HG02642 (cell line): ENCODE data around the gene MRPL42.
"Not testable (repeated sequence)": the region's sequence is repeated elsewhere in the genome, so short reads cannot be mapped to it uniquely, and the experiment has no call there.

Experiments used
- ATAC-seq: cut with Tn5 transposase; IDR thresholded peaks from one replicate; pipeline ENCODE4 v1.9.1; 2021; ENCODE audit warnings: mild to moderate bottlenecking; ENCODE audit not compliant: unreplicated experiment, poor library complexity

Gene MRPL42

DNA sequence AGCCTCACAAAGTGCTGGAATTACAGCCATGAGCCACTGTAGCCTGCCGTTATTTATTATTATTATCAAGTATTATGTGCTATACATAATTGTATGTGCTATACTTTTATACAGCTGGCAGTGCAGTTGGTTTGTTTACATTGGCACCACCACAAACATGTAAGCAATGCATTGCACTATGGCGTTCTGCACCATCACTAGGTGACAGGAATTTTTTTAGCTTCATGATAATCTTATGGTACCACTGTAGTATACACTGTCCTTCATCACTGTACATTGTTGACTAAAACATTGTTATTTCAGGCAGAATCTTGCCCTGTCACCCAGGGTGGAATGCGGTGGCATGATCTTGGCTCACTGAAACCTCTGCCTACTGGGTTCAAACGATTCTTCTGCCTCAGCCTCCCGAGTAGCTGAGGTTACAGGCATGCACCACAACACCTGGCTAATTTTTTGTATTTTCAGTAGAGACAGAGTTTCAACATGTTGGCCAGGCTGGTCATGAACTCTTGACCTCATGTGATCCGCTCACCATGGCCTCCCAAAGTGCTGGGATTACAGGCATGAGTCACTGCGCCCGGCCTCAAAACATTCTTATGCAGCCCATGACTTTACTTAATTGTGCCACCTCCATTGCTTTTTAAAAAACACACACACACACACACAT, 17.1 kb downstream of the MRPL42 start:
- no peak for ATAC-seq

DNA sequence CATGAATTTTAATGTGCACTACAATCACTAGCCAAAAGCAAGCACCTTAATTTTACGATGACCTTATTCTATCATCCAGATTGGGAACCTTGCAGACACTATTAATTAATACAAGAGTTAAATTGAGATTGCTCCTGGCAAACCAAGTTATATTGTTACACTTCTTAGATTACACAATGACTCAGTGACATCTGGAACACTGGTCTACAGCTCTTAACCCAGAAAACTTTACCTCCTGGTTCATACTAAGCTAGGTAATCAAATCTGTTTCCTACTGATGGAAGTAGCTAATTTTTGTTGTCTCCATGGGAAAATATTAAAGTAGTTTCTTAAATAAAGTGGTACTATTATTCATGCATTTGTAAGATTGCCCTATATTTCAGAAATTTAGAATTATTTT, 25.5 kb downstream of the MRPL42 start:
- ATAC-seq: not testable (repeated sequence)

DNA sequence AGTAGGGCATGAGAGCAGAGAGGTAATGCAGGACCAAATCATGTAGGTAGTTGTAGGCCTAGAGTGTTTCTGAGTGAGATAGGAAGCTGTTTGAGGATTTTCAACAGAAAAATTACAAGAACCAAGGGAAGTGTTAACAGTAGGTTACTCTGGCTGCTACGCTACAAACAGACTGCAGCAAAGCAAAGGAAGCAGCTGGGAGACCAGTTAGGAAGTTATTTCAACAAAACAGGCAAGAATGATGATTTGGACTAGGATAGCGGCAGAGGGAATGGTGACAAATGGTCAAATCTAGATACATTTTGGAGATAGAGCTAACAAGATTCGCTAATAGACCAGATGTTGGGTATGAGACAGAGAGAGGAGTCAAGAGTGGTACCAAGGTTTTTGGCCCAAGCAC, 26.8 kb downstream of the MRPL42 start:
- ATAC-seq: no peak

DNA sequence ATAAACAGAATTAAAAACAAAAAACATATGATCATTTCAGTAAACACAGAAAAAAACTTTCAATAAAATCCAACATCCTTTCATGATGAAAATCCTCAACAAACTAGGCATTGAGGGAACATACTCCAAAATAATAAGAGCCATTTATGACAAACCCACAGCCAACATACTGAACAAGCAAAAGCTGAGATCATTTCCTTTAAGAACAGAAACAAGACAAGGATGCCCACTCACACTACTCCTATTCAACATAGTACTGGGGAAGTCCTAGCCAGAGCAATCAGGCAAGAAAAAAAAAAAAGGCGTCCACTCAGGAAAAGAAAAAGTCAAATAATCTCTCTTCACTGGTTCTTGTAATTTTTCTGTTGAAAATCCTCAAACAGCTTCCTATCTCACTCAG, 30.1 kb downstream of the MRPL42 start:
- ATAC-seq: no peak

DNA sequence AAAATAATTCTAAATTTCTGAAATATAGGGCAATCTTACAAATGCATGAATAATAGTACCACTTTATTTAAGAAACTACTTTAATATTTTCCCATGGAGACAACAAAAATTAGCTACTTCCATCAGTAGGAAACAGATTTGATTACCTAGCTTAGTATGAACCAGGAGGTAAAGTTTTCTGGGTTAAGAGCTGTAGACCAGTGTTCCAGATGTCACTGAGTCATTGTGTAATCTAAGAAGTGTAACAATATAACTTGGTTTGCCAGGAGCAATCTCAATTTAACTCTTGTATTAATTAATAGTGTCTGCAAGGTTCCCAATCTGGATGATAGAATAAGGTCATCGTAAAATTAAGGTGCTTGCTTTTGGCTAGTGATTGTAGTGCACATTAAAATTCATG, 31.5 kb downstream of the MRPL42 start:
- not testable (repeated sequence) for ATAC-seq

DNA sequence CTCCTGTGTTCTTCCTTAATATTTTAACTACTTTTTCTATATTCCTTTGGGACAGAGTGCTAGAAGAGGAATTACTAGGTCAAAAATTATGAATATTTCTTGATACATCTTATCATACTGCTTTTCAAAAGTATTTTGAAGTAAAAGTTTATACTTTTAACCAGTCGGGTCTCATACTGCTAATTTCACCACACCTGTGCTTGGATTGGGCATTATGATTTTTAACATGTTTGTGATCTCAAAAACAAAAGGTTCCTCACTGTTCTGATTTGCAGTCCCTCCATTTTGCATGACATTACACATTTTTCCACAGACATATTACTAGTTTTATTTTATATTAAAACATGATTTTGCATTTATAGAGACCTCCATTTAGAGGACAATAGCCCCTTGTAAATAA, 32.9 kb downstream of the MRPL42 start:
- ATAC-seq: no peak

DNA sequence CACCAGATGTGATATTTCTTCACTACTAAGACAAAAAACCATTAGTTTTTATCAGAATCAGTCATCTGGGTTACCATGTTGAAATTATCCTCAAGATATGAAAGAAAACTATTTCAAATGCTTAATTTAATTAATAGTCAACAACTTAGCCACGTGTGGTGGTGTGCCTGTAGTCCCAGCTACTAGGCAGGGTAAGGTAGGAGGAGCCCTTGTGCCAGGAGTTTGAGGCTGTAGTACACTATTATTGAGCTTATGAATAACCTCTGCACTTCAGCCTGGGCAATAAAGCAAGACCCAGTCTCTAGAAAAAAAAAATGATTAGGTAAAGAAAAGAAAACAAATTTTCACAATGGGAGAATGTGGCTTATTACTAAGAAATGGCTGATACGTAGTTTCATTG, 33.4 kb downstream of the MRPL42 start:
- ATAC-seq: no peak

DNA sequence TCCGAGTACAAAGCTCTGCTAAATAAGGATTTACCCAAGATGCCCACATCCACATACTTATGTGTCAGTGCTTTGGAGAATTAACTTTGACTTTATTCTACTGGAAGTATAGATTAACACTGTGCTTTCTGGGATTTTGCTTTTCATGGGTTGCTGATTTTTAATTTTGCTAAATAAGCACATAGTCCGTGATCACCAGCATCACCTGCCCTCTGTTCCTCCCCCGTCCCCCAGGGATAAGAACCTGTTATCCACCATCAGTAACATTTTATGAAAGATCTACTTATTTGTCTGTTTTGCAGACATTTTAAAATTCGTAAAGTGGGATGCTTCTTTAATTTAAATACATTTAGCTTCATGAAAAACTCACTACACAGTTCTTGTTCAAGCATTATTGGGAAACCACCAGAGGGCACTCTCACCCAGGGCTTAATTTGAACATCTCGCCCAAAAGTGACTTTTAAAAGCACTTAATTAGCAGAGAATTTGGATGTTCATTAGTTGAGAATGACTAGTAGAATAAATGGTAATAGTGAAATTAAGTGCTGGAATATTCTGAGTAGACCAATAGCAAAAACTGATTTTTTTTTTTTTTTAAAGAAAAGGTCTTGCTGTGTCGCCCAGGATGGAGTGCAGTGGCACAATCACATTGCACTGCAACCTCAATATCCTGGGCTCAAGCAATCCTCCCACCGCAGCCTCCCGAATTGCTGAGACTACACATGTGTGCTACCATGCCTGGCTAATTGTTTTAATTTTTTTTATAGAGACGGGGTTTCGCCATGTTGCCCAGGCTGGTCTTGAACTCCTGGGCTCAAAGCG, 35.7 kb downstream of the MRPL42 start:
- no peak for ATAC-seq

DNA sequence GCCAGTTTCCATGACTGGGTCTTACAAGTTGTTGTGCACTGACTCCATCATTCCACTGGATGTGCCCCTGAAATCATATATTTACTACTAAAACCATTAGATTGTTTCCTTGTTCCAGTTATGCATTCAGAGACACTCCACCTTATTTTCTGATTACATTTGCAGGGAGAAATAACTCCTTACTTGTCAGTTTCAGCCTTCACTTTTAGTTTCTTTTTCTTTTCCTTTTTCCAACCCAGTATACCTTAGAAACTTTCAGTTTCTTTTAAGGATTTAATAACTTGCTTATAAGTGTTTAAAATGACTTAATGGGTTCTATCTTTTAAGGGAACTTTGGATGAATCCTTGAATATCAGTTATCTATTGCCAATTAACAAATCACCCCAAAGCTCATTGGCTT, 39.9 kb downstream of the MRPL42 start:
- ATAC-seq: no peak

DNA sequence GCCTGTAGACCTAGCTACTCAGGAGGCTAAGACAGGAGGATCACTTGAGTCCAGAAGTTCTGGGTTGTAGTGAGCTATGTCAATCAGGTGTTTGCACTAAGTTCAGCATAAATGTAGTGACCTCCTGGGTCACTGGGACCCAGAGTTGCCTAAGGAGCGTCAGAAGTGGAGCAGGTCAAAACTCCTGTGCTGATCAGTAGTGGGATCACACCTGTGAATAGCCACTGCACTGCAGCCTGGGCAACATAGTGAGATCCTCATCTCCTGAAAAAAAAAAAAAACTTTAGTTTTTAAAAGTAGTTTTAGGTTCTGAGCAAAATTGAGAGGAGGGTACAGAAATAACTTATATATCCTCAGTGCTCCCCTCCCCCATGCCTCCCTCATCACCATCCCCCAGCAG, 42.2 kb downstream of the MRPL42 start:
- ATAC-seq: no peak

DNA sequence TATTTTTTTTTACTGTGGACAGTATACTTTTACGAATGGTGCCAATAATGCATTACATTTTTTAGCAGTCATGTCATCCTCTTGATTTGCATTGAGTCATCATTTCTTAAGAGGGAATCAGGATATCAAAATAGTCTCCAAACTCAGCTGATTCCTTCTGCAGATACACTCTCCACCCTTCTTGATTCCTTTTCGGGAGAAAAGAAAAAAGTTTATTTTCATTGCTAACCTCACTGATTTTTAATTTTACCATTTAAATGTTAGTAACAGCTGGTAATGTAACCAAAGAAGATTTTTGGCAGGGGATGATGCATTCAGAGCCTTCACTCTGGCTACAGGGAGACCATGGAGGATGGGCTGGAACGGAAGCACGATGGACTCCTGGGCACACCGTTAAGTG, 47.5 kb downstream of the MRPL42 start:
- ATAC-seq: no peak

DNA sequence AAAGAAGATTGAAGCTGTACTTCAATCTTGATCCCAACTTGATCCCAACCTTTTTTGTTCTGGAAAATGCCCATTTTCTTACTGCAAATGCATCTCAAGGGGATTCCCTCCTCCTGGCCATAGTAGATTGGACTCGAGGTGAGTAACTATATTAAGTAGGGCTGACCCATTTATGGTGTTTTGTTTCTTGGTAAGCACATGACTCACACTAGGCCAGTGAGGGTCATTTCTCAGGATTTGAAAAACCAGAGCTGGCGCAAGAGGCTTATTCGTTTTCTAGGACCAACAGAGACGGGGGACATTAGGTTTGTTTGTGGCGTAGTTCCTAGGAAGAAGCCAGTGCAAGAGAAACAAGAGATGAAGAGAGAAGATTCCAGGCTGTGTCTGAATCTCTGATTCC, 51.4 kb downstream of the MRPL42 start:
- no peak for ATAC-seq

DNA sequence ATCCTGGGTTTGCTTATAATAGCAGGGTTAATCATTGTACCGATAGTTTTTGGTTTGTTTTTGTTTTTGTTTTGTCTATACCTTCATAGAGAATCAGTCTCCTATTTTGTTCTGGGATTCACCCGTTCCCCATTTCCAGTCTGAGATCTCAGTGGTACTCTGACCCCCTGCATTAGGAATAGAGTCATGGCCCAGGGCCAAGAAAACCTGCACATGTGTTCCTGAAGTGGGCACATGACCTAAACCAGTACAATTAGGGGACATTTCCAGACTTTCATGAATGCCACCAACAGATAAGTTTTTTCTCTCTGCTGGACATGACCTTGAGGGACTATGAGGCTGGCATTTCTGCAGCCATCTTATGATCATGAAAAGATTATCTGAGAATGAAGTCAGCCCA, 52.5 kb downstream of the MRPL42 start:
- ATAC-seq: no peak

DNA sequence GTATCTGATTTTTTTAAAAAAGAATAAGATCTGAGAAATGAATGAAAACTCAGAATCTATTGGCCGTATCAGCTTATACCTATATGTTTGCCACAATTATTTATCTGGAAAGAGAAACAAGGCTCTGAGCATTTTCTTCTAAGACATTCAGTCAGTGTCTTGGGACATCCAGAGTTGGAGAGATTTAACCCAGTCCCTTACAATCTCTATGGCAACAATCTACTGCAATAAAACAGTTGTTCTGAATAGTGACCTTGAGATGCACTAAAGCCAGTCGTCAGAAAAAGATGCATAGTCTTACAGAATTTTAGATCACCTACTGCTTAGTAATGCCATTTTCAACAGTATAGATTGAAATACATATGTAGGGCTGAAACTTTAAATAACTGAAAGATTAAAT, 53.1 kb downstream of the MRPL42 start:
- no peak for ATAC-seq

DNA sequence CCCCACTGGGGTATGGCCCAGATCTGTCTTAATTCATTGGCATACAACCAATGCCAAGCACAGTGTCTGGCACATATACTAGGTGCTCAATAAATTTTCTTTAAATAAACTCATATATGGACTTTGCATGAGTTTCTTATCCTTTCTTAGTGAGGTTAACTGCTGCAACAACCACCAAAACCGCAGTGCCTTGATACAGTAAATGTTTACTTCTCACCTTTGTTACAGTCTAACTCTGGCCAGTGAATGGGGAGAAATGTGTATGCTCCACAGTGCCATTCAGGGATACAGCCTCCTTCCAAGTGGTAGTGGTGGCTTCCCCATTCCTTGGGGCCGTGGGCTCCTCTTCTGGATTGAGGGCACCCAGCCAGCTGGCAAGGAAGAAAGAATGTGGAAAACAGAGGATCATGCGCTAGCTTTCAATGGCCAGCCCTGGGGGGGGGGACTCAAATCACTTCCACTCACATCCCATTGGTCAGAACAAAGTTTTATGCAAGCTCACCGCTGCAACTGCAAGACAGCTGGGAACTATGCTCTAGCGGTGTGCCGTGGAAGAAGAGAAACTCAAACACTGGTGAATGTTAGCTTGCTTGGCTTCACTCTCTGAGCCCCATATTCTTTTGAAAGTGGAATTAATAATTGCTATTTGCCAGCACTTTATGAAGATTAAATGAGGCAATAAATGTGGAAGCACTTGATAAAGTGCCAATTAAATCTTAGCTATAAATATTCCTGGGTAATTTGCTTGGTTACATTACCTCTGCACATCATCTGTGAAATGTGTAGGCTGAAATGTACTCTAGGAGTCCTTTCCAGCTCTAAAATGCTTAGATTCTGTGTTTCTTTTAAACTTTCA, 54.1 kb downstream of the MRPL42 start:
- ATAC-seq: no peak

DNA sequence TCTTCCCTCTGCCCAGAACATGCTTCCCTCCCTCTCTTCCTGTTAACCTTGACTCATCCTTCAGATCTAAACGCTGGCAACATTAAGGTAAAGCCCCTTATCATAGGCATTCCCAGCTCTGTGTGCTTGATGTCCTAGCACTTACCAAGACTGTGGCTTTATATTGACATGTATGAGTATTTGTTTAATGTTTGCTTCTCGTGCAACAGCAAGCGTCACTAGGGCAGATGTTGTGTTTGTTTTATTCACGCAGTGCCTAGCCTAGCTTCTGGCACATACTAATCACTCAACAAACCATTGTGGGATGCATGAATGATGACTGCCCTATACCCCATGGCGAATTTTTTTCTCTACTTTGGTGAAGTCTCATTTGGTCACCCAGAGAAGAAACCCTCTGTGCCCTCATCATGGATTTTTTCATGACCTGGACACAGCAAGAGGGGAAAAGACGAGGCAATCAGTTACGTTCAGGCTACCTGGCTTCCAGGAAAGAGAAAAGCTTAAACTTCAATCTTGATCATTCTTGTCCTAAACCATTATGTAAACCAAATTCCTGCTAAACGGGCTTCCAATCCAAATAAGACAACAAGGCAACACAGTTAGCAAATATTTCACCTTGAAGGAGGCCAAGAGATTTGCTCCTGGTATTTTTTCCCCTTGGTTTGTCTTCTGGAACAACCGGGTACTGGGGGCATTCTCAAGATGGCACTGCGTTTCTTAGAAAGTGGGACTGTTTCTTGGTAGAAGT, 57.2 kb downstream of the MRPL42 start:
- no peak for ATAC-seq

DNA sequence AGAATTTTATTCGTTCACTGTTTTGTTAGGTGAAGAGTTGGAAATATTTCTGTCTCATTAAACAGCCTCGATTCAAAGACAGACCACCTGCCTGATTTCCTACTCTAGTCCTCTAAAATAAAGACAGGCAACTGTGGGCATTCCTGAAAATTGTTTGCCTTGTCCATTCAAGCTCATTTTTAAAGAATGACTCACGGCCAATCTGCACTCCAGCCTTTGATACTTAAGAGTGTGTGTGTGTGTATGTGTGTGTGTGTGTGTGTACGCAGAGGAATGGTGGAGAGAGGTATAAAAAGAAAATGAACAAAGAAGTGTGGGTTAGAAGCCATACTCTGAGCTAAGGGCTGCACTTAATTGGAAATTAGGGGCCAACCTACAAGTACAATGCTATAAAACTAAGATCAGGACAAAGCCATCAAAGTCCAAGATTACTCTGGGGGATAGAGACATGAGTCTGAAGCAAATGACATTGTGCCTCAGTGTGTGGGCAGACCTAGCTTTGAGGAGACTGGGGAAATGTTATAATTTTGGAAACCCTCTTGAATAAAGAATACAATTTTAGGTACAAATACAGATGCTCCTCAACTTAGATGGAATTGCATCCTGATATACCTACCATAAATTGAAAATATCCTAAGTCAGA, 59.6 kb downstream of the MRPL42 start:
- no peak for ATAC-seq

DNA sequence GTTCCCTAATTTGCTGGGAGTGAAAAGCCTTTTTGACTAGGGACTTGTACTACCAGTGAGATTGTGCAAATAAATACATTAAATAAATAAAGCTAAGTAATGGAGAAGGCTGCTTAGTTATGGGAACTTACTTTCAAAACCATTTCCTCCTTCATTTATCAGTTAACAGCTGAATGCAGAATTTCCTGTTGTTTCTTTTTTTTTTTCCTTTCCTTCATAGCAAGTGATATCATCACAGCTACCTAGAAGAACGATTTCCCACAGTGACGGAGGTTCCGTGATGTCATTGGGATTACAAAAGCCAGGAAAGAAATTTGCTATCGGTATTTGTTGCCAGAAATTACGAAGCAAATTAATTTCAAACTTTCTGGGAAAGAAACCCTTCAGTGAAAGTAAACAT, 63.0 kb downstream of the MRPL42 start:
- ATAC-seq: no peak

DNA sequence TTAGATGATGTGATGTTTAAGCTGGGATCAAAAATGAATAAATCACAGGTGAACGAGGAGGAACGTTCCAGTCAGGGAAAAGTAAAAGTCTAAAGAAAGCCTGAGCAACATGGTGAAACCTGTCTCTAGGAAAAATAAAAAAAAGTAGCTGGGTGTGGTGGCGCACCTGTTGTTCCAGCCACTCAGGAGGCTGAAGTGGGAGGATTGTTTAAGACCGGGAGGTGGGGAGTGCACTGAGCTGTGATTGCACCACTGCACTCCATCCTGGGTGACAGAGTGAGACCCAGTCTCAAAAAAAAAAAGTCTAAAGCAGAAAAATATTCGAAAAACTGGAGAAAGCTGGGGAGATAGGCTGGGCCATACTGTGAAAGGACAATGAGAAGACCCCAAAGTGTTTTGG, 66.0 kb downstream of the MRPL42 start:
- ATAC-seq: no peak
